HG03064 (cell line): ENCODE results near the gene ROR2.
"Not testable (repeated sequence)": the region's sequence is repeated elsewhere in the genome, so short reads cannot be mapped to it uniquely, and the experiment has no call there.

Source experiments
- ATAC-seq: cut with Tn5 transposase; IDR thresholded peaks from one replicate; pipeline ENCODE4 v1.9.1; 2021; ENCODE audit warnings: low read depth; ENCODE audit not compliant: unreplicated experiment

Gene ROR2

GRCh38 chr9:91658513-91659105 lies 291.4 kb downstream of the ROR2 start:
- no peak for ATAC-seq

DNA sequence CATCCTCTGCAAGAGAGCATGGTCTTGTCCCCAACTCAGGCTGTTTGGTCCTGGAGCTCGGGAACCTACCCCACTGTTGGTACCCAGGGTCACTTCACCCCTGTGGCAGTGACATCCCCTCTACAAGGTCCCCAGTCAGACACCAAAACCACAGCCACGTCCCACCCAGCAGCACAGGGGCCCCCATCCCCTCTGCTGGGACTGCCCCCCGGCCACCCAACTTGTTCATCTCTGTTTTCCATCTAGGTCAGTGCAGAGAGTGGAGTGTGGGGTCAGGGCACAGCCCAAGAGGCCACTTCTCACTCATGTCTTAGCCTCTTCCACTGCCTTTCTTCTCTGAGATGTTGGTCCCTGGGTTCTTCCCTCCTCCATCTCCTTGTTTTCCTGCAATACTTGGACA lies 292.5 kb downstream of the ROR2 start:
- ATAC-seq: no peak

- no peak for ATAC-seq
Measured at GRCh38 chr9:91655658-91656057, 294.4 kb downstream of the ROR2 start.

- no peak for ATAC-seq
Measured at GRCh38 chr9:91655215-91655614, 294.8 kb downstream of the ROR2 start.

- no peak for ATAC-seq
Measured at GRCh38 chr9:91654527-91654926, 295.5 kb downstream of the ROR2 start.

DNA sequence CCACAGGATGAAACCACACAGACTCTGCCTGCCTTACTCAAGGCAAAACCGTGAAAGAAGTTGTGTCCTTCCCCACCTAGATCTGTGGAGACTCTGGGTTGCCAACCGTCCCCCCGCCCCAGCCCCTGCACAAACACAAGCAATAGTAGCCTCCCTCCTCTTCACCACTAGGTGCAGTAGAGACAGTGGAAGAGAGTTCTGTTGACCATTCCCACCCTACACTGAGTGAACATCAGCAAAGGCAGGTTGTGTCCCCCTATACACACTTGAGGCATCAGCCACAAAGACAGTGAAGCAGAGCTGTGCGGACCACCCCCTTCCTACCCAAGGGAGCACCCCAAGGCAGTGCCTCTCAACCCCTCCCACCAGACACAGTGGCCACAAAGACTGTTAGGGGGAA lies 302.7 kb downstream of the ROR2 start:
- ATAC-seq: no peak

DNA sequence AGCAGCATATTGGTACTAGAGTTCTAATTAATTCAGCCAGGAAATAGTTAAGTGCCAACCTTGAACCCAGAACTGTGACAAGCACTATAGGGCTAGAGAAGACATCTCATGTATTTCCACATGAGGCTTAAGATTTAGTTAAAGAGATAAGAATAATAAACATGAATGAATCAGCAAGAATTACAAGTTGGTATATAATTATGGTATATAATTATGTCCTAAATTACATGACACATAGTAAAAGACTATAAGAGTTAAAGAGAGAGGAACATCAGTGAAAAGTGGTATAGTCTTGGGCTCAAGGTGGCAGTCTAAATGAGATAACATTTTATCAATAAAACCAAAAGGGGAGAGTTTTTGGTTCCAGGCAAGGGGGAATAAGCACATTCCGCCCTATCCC lies 303.3 kb downstream of the ROR2 start:
- no peak for ATAC-seq

- ATAC-seq: no peak
Measured at GRCh38 chr9:91644433-91644832, 305.6 kb downstream of the ROR2 start.

DNA sequence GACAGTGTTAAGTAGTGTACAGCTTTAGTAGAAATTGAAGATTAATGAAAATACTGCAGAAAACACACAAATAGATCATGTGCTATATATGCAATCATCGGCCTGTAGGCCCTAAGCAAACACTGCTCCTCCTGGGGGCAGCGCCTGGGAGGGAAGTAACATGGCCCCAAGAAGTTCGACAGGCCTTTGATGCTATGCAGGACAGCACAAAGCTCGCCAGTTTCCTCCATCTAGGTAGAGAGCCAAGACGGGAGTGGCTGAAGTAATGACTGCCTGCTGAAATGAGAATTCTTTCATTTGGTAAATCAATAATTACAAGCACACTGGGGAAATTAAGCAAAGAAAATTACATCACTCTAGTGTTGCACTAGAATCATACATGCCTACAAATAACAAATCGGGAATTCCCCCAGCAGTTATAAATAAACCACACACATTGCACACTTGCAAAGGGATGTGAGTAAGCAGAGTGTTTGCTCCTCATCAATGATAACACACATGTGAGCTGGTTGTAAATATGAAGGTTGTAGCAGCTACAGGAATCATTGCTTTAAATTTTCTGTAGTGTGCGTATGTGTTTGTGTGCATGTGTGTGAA lies 306.4 kb downstream of the ROR2 start:
- no peak for ATAC-seq

- no peak for ATAC-seq
Measured at GRCh38 chr9:91642771-91643170, 307.3 kb downstream of the ROR2 start.

DNA sequence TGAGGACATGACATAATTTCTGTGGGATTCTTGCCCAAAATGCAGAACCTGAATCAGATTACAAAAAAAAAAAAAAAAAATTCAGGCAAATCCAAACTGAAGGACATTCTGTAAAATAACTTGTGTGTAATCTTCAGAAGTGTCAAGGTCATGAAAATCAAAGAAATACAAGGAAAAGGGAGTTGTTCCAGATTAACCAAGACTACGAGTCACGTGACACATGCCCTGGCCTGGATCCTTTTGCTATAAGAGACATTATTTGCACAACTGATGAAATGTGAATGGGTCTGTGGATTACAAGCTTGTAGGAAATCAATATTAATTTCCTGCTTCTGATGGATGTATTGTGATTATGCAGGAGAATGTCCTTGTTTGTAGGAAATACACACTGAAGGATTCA lies 309.6 kb downstream of the ROR2 start:
- ATAC-seq: no peak

- no peak for ATAC-seq
Measured at GRCh38 chr9:91639054-91639453, 311.0 kb downstream of the ROR2 start.

DNA sequence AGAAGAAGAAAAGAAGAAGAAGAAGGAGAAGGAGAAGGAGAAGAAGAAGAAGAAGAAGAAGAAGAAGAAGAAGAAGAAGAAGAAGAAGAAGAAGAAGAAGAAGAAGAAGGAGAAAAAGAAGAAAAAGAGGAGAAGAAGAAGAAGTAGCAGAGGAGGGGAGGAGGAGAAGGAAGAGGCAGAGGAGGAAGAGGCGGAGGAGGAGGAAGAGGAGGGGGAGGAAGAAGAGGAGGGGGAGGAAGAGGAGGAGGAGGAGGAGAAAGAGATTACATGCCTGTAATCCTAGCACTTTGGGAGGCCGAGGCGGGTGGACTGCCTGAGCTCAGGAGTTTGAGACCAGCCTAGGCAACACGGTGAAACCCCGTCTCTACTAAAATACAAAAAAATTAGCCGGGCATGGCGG lies 315.2 kb downstream of the ROR2 start:
- not testable (repeated sequence) for ATAC-seq

GRCh38 chr9:91629718-91630117 lies 320.3 kb downstream of the ROR2 start:
- no peak for ATAC-seq

DNA sequence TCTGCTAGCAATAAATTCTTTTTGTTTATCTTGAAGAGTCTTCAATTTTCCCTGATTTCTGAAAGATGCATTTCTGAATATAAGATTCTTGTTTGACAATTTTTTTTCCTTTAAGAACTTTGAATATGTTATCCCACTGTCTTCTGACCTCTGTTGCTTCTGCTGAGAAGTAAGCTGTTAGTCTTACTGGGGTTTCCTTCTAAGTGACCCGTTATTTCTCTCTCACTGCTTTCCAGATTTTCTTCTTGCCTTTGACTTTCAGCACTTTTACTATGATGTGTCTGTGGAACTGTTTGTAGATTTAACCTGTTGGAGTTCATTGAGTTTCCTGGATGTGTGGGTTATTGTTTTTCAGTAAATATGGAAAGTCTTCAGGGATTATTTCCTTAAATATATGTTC lies 321.1 kb downstream of the ROR2 start:
- no peak for ATAC-seq

DNA sequence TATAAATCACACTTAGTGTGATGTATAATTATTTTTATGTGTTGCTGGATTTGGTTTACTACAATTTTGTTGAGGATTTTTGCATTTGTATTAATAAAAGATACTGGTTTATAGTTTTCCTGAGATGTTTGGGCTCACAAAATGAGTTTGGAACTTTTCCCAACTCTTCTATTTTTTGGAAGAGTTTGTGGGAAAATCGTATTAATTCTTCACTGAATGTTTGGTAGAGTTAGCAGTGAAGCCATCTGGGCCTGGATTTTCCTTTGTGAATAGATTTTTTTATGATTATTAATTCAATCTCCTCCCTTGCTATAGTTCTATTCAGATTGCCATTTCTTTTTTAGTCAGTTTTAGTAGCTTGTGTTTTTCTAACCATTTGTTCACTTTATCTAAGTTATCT lies 324.7 kb downstream of the ROR2 start:
- ATAC-seq: no peak

DNA sequence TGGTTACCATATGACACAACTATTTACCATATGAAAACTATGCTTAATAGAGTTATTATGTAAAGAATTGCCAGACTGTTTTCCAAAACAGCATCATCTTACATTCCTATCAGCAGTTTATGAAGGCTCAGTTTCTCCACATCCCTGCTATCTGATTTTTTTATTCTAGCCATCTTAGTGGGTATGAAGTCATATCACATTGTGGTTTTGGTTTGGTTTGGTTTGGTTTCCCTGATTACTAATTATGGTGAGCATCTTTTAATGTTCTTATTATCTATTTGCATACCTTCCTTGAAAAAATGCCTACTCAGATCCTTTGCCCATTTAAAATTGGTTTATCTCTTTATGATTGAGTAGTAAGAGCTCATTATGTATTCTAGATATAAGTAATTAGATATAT lies 327.0 kb downstream of the ROR2 start:
- no peak for ATAC-seq

DNA sequence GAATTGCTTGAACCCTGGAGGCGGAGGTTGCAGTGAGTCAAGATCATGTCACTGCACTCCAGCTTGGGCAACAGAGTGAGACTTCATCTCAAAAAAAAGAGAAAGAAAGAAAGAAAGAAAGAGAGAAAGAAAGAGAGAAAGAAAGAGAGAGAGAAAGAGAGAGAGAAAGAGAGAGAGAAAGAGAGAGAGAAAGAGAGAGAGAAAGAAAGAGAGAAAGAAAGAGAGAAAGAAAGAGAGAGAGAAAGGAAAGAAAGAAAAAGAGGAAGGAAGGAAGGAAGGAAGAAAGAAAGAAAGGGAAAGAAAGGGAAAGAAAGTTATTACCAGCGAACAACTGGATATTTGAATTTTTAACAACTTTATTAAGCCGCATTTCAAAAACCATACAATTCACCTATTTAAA lies 327.9 kb downstream of the ROR2 start:
- ATAC-seq: not testable (repeated sequence)

- ATAC-seq: not testable (repeated sequence)
Measured at GRCh38 chr9:91614044-91614443, 336.0 kb downstream of the ROR2 start.

GRCh38 chr9:91611582-91611981 lies 338.4 kb downstream of the ROR2 start:
- ATAC-seq: no peak

DNA sequence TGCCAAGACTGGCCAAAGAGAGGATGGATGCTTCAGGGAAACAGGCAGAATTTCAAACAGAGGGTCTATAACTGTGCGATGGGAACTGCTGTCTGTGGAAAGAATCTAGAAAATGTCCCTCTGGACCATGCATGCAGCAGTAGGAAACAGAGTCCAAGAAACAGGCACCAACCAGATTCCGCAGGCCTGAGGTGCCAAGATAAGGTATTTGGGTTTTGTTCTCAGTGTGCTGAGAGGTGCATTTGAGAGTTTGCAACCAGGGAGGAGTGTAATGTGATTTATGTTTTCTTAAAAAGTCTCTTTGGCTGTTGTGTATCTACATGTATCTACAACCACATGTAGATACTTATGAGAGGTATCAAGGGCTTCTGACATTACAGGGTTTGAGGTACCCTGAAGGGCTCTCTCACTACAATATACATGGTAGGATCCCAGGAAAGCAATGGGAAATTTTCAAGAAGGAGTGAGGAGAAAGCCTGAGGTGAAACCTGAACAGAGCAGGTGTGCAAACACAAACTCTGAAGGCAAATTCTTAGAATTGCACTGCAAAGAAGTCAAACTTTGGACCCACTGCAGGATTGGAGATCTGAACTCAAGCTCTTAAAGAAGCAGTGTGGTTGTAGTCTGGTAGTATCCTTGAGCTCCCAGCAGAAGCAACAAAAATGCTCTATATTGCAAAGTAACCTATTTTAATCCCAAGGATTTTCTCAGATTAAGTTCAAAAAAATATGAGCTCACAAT lies 343.6 kb downstream of the ROR2 start:
- ATAC-seq: no peak
